Measurements from ENCODE around the gene PI4K2A. TPM values are rescaled to one million over a fixed set of nuclear protein-coding genes. Genes with fewer than 3 reads are reported as not detected.

The PI4K2A gene
- total and polyA plus RNA-seq, 2 donors (not counting 3 experiments of a cell fraction or from before 2014, with no cell fraction given), result 20.4 to 24.6 TPM

- Histone ChIP-seq H3K9ac (replicated peaks; ENCODE audit: extremely low read depth, insufficient read depth, low read length) (no peak overlapping the region), H3K36me3 (ENCODE audit: control insufficient read depth in 2 of 2, extremely low read depth in 1 of 2, insufficient read depth in 2 of 2, low read length in 2 of 2) (peaks cover 9 to 14% of the 10 kb centered on the region in 2 experiments), H3K4me3 (replicated peaks in 1 of 3; ENCODE audit: insufficient read depth in 1 of 3, low read depth in 1 of 3, low read length in 3 of 3) (no peak overlapping the region), H3K27me3 (ENCODE audit: control insufficient read depth in 2 of 2, insufficient read depth in 2 of 2, low read length in 2 of 2) (no peaks in the 10 kb centered on the region), H3K27ac (ENCODE audit: insufficient read depth, low read depth, low read length) (no peak overlapping the region), H4K20me1 (replicated peaks; ENCODE audit: control insufficient read depth, extremely low read depth, insufficient read depth, low read length) (no peaks in the 10 kb centered on the region), H3K4me2 (ENCODE audit: insufficient read depth, low read length) (no peak overlapping the region), H3K9me1 (replicated peaks; ENCODE audit: control insufficient read depth, extremely low read depth, insufficient read depth, low read length) (no peaks in the 10 kb centered on the region), H3K79me2 (ENCODE audit: control insufficient read depth, insufficient read depth, low read length) (no peaks in the 10 kb centered on the region), H3K4me1 (ENCODE audit: control insufficient read depth, extremely low read depth, insufficient read depth, low read length) (no peaks in the 10 kb centered on the region), H2AFZ (ENCODE audit: low read depth, low read length) (no peak overlapping the region), H3K9me3 (replicated peaks; ENCODE audit: control insufficient read depth, insufficient read depth, low read length) (no peaks in the 10 kb centered on the region)
- BruUV-seq (replicated peaks), result no TSS peak
- no peak for FAIRE-seq
- peak; percentile 40 for DNase-seq (ENCODE audit: low read depth, low spot score)
- TF ChIP-seq CTCF (IDR thresholded peaks at IDR 0.05; ENCODE audit: extremely low read depth in 1 of 2, insufficient read depth in 1 of 2, low read depth in 1 of 2, low read length in 2 of 2) (no peak), JUN (IDR thresholded peaks at IDR 0.05; ENCODE audit: borderline replicate concordance, insufficient read depth, insufficient read length, low read depth) (no peak), POLR2A (IDR thresholded peaks at IDR 0.05; ENCODE audit: low read depth, low read length) (no peak), POLR2AphosphoS5 (IDR thresholded peaks at IDR 0.05; ENCODE audit: insufficient read depth, low read depth, low read length) (no peak), MAX (IDR thresholded peaks at IDR 0.05; ENCODE audit: insufficient read depth, insufficient read length) (no peak), FOS (IDR thresholded peaks at IDR 0.05; ENCODE audit: borderline replicate concordance, insufficient read depth, low read length) (no peak)
- ChIA-PET CTCF (interaction anchor here (2.2 kb wide), 1 partner anchor 12 kb away, joined by 10 read pairs; no protein-coding TSS in a partner anchor), POLR2A (no interaction called here)
- intact Hi-C loops (cut with micrococcal nuclease), result no loop called here
- dilution Hi-C loops (cut with MboI; ENCODE audit: extremely low pct_ligation_motif_present, low sequenced_read_pairs), result no loop called here
Measured at GRCh38 chr10:97664282-97664850, 23.9 kb downstream of the PI4K2A start.

Measured in endothelial cell of umbilical vein (primary cell).